GM19455 (cell line): ENCODE measurements around the gene TMEM63B.
A peak's percentile ranks its signal among the peaks of the same experiment; 100 is the strongest.
"Not testable (repeated sequence)": the region's sequence is repeated elsewhere in the genome, so short reads cannot be mapped to it uniquely, and the experiment has no call there.

Experiments used
- ATAC-seq: cut with Tn5 transposase; IDR thresholded peaks from one replicate; pipeline ENCODE4 v1.9.1; 2021; ENCODE audit not compliant: unreplicated experiment

TMEM63B gene

DNA sequence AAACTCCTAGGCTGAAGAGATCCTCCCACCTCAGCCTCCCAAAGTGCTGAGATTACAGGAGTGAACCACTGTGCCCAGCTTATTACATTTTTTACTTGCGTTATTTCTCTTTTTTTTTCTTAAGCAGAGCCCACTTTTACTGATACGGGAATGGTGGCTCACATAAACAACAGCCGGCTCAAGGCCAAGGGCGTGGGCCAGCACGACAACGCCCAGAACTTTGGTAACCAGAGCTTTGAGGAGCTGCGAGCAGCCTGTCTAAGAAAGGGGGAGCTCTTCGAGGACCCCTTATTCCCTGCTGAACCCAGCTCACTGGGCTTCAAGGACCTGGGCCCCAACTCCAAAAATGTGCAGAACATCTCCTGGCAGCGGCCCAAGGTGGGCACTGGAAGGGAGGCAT lies 41.8 kb downstream of the TMEM63B start:
- ATAC-seq: no peak

GRCh38 chr6:44169886-44170570 lies 42.7 kb downstream of the TMEM63B start:
- no peak for ATAC-seq

DNA sequence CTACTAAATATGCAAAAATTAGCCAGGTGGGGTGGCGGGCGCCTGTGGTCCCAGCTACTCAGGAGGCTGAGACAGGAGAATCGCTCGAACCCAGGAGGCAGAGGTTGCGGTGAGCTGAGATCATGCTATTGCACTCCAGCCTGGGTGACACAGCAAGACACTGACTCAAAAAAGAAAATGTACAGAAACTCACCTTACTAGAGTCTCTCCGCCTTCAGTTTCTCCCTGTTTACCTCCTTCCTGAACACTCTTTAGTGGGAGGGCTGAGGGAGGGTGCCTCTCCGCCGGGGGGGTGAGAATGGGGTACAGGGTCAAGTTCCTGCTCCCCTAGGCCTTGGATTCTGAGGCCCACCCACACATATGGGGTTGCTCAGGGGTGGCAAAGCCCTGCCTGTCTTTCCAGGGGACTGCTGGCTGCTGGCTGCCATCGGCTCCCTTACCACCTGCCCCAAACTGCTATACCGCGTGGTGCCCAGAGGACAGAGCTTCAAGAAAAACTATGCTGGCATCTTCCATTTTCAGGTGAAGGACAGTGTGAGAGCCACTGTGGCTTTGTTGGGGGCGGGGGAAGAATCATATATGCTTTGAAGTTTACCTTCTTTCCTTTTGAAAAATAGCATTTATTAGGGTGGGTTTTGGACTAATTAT lies 44.7 kb downstream of the TMEM63B start:
- ATAC-seq: no peak

DNA sequence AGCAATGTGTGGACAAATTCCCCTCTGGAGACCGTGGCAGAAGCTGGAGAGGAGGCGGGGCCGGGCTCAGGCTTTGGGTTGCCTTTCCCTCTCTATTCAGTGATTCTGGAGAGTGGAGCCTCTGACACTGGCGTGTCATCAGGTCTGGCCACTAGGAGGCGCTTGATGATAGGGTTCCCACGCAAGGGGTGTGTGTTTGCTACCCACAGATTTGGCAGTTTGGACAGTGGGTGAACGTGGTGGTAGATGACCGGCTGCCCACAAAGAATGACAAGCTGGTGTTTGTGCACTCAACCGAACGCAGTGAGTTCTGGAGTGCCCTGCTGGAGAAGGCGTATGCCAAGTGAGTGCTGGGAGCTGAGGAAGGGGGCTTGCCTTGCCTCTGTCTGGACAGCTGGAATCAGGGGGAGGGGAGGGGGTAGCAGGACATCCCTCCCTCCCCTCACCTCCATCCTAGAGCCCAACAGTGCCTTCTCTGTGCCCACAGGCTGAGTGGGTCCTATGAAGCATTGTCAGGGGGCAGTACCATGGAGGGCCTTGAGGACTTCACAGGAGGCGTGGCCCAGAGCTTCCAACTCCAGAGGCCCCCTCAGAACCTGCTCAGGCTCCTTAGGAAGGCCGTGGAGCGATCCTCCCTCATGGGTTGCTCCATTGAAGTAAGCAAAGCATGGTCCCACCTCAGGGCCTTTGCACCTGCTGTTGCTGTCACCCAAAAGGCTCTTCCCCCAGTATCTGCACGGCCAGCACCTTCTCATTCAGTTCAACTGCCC lies 45.6 kb downstream of the TMEM63B start:
- ATAC-seq: peak; percentile 64

DNA sequence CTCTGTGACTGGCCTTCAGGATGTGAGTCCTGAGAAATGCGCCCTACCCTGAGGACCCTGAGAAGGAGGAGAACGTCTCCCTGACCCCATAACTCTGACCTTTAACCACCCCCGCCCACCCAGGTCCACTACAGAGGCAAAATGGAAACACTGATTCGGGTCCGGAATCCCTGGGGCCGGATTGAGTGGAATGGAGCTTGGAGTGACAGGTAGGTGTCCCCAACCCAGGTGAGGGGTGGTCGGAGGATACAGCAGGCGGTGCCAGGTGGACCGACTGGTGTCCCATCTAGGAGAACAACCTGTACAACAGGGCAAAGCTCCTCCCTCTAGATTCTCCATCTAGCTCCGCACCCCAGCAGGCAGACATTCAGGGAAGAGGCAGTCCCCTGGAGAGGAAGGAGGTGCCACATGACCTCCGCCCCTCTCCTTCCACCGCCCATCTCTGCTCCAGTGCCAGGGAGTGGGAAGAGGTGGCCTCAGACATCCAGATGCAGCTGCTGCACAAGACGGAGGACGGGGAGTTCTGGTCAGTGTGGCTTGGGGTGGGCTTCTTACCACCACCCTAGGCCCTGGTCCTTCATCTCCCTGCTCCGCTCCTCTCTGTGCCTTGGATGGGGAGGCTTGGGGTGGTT lies 48.9 kb downstream of the TMEM63B start:
- ATAC-seq: no peak

- ATAC-seq: no peak
Measured at GRCh38 chr6:44176762-44177509, 49.6 kb downstream of the TMEM63B start.

DNA sequence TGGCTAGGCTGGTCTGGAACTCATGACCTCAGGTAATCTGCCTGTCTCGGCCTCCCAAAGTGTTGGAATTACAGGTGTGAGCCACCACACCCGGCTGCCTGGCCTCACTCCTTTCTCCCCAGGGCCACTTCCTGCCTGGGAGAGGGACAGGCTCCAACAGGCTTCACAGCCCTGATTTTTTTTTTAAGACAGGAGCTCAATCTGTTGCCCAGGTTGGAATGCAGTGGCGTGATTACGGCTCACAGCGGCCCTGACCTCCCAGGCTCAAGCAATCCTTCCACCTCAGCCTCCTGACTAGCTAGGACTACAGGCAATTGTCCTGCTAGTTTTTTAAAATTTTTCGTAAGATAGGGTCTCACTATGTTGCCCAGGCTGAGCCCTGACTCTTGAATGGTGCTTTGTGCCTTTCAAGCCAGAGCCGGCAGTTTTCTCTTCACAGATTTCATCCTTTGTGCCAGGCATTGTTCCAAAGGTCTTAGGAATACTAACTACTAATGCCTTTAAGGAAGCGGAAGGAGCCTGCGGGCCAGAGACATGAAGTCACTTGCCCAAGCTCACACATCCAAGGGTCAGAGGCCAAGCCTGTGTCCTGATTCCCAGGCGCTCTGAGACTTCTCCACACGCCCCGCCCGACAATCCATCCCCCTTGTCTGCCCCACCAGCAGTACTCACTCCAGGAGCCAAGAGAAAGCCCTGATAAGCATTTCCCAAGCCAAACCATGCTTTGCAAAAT lies 50.5 kb downstream of the TMEM63B start:
- ATAC-seq: no peak

DNA sequence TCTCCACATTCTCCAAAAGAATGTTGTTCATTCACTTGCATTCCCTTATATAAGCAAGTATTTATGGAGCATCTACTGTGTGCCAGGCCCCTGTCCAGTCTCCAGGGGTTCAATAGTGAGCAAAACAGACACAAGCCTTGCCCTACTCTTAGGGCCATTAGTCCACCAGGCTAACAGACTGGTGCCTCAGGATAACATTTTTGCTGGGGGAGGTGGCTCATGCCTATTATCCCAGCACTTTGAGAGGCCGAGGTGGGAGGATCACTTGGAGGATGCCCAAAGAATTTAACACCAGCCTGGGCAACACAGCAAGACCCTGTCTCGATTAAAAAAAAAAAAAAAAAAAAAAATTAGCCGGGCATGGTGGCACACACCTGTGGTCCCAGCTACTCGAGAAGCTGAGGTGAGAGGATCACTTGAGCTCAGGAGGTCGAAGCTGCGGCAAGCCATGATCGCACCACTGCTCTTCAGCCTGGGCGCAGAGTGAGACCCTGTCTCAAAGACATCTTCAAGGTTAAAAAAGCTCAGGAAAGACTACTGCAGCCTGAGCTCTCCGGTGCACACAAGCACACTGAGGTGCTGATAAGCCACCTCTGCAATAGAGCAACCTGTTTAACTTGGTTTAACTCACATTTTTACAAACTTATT lies 51.2 kb downstream of the TMEM63B start:
- ATAC-seq: no peak

DNA sequence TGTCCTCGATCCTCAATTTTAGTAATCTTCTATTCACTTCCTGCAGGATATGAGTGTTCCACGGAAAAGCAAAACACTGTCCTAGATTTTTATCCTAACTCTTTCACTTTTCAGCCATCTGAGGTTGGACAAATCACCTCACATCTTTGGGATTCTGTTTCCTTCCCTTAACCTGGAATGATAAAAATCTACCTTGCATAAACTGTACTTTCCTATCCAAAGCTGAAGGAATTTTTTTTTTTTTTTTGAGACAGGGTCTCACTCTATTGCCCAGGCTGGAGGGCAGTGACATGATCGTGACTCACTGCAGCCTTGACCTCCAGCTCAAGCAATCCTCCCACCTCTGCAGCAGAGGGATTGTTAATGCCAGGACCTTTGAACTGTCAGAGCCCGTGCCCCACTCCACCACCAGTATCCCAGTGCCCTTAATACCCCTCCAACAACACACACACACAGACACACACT lies 51.8 kb downstream of the TMEM63B start:
- no peak for ATAC-seq

DNA sequence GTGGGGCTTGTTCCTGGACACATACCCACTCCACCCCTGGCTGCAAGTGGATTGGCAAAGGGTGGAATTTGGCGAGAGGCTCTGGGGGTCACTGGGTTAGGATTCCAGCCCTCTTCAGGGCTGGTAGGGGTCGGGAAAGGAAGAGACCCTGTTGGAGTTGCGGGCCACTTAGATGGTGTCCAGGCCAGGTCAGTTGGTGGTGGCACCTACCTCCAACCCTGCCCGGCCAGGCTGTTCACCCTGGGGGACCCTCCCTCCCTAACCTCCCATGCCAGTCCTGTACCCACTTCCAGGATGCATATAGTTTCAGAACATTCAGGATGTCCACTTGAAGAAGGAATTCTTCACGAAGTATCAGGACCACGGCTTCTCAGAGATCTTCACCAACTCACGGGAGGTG lies 52.3 kb downstream of the TMEM63B start:
- no peak for ATAC-seq

DNA sequence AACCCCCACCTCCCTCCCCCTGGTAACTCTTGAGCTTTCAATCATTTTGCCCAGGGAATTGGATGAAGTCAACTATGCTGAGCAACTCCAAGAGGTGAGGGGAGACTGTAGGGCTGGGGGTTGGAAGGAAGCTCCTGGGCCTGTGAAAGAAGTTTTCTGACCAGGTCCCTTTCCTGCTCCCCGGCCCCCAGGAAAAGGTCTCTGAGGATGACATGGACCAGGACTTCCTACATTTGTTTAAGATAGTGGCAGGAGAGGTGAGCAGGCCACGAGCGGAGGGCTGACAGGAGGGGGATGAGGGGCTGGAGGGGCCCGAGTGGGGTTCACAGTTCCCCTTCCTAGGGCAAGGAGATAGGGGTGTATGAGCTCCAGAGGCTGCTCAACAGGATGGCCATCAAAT lies 53.1 kb downstream of the TMEM63B start:
- no peak for ATAC-seq

GRCh38 chr6:44180886-44181285 lies 53.5 kb downstream of the TMEM63B start:
- ATAC-seq: no peak

GRCh38 chr6:44181784-44182183 lies 54.4 kb downstream of the TMEM63B start:
- ATAC-seq: not testable (repeated sequence)

- ATAC-seq: no peak
Measured at GRCh38 chr6:44182911-44183390, 55.6 kb downstream of the TMEM63B start.

GRCh38 chr6:44183783-44184182 lies 56.4 kb downstream of the TMEM63B start:
- no peak for ATAC-seq

- ATAC-seq: not testable (repeated sequence)
Measured at GRCh38 chr6:44185356-44185755, 58.0 kb downstream of the TMEM63B start.

DNA sequence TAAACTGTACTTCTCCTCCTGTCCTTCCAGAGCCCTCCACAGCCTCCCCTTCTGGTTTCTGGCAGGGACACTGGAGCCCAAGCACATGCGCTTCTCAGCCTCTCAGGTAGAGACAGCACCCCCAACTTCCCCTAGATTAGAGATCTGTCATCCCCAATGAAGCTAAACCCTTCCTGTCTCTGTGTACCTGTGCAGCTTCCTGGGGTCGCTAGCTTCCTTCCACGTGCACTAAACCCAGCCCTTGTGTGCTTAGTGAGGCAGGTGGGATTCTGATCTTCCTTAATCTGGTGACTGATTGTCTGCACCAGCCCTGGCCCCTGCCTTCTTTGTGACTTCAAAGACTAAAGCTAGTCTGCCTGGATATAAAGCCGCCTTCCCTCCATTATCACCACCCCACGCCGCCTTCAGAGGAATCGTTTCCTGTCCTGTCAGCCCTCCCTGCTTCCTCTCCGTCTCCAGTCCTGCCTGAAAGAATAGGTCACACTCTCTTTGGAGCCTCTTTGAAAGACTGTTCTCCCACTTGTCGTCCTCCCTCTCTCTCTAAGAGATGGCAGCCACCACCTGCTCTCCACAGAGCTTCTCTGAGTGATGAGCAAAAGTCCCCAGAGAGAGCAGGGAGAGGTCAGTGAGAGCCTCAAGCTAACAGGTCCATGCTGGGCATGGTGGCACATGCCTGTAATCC lies 58.7 kb downstream of the TMEM63B start:
- no peak for ATAC-seq

- ATAC-seq: no peak
Measured at GRCh38 chr6:44186635-44187025, 59.3 kb downstream of the TMEM63B start.

DNA sequence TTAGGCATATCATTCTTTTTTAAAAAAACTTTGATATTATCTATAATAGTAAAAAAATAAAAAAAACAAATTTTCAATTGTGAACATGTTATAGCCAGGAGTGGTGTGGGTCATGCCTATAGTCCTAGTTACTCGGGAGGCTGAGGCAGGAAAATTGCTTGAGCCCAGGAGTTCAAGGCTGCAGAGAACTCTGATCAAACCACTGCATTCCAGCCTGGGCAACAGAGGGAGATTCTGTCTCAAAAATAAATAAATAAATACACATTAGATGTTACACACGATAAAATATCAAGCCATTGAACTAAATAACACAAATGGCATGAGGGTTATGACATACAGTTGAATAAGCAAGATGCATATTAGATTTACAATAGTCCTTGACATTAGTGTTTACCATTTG lies 61.5 kb downstream of the TMEM63B start:
- ATAC-seq: no peak
